ENCODE measurements around the gene VPS37D. TPM values are rescaled to one million over a fixed set of nuclear protein-coding genes. Genes with fewer than 3 reads are reported as not detected.

VPS37D gene
- polyA plus RNA-seq, 4 donors: 7.0 to 18.1 (median 10.6) TPM

DNA sequence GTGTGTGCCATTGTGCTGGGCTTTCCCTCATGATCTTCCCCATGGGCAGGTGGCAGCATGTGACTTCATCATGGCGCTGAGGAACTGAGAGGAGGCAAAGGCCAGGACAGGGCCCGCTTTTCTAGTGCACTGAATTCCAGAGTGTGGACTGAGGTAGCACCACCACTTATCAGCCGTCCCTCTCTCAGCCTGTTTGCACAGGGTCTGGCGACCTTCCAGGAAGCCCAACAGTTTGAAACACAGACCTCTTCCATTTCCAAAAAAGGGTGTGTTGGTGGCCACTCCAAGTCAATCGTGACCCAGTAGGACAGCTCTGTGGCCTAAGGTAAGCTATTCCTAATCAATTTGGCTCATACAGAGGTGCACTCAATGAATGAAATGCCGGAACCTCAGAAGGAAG is 11.2 kb downstream of the VPS37D start:
- no peak for DNase-seq (ENCODE audit: low read depth in 4 of 4, low spot score in 3 of 4)

DNA sequence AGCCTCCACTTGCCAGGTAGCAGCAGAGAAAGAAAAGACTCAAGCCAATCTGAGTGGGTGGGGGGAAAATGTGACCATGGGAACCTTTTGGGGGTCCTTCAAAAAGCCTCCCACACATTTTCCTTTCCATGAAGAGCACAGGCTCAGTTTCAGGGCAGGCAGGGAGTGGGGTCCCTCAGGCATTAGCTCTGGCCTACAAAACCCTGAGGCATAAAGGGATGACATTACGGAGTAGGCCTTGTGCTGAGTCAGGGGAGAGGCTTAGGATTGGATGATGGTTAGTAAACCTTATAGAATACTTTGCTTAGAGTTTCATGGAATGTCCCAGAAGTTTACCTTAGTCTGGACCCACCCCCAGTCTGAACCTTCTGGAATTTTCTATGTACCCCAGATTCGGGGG is 12.1 kb downstream of the VPS37D start:
- DNase-seq (ENCODE audit: low read depth in 4 of 4, low spot score in 3 of 4): no peak

- no peak for DNase-seq (ENCODE audit: low read depth in 4 of 4, low spot score in 3 of 4)
Observed at GRCh38 chr7:73680501-73680900, 12.9 kb downstream of the VPS37D start.

DNA sequence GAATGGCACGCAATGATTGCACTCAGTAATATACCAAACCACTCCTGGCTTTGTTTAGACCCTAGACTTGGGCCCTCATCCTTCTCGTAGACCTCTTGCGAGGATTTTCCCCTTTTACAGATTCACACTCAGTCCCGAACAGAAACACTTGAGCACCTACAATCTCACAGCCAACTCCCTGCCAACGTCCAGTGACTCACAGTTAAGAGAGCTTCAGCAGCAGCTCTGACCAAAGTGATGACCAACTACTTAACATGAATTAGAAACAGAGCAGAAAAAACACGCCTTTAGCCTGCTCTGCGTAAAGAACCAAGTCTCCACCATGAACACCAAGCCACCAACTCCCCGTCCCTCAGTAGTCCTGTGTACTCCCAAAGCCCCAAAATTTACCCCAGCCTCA is 13.4 kb downstream of the VPS37D start:
- DNase-seq (ENCODE audit: low read depth in 4 of 4, low spot score in 3 of 4): no peak

DNA sequence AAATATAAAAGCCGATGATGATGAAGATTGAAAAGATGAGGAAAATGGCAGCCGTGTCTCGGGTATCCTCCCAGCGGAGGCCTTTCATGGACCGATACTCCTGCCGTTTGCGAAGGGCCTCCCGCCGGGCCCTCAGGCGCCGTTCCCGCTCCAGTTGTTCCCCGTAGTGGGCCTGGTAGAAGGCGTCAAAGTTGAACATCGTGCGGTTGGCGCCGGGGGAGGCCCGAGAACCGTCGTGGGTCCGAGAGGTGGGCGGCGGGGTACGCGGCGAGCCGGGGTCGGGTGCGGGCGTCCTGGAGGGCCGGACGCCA is 15.1 kb downstream of the VPS37D start:
- DNase-seq (ENCODE audit: low read depth in 4 of 4, low spot score in 3 of 4): no peak

- peak; percentile 81 to 90 (median 88) for DNase-seq (ENCODE audit: low read depth in 4 of 4, low spot score in 3 of 4)
Observed at GRCh38 chr7:73683056-73683787, 15.6 kb downstream of the VPS37D start, which contains the start of the genes BUD23 and DNAJC30. TSS of gene BUD23 (plus strand) at chr7:73683597. CDS start at chr7:73683626, 29 bp downstream. TSS of gene DNAJC30 (minus strand) at chr7:73683453. CDS start at chr7:73683423, 30 bp downstream.

- no peak for DNase-seq (ENCODE audit: low read depth in 4 of 4, low spot score in 3 of 4)
Observed at GRCh38 chr7:73683788-73684693, 16.4 kb downstream of the VPS37D start.

GRCh38 chr7:73685311-73685710 is 17.7 kb downstream of the VPS37D start:
- DNase-seq (ENCODE audit: low read depth in 4 of 4, low spot score in 3 of 4): no peak

DNA sequence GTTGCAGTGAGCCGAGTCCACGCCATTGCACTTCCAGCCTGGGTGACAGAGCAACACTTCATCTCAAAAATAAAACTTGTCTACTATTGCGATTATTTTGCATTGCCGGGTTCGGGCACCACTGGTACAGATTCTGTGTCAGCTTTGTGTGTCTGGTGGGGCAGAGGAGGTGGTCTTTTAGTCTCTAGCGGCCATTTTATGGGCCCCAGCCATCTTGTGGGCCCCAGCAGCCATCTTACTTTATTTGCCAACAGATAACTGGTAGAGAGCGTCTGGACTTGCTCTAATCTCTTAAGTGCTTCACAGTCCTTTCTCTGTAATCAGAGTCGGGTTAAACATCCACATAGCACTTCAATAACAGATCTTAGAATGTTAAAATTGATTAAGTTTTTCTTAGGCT is 20.7 kb downstream of the VPS37D start:
- DNase-seq (ENCODE audit: low read depth in 4 of 4, low spot score in 3 of 4): no peak

GRCh38 chr7:73690646-73691045 is 23.0 kb downstream of the VPS37D start:
- DNase-seq (ENCODE audit: low read depth in 4 of 4, low spot score in 3 of 4): no peak

GRCh38 chr7:73696372-73696771 is 28.7 kb downstream of the VPS37D start:
- no peak for DNase-seq (ENCODE audit: low read depth in 4 of 4, low spot score in 3 of 4)

GRCh38 chr7:73698410-73698809 is 30.8 kb downstream of the VPS37D start:
- no peak for DNase-seq (ENCODE audit: low read depth in 4 of 4, low spot score in 3 of 4)

- DNase-seq (ENCODE audit: low read depth in 4 of 4, low spot score in 3 of 4): no peak
Observed at GRCh38 chr7:73699370-73700068, 31.9 kb downstream of the VPS37D start.

DNA sequence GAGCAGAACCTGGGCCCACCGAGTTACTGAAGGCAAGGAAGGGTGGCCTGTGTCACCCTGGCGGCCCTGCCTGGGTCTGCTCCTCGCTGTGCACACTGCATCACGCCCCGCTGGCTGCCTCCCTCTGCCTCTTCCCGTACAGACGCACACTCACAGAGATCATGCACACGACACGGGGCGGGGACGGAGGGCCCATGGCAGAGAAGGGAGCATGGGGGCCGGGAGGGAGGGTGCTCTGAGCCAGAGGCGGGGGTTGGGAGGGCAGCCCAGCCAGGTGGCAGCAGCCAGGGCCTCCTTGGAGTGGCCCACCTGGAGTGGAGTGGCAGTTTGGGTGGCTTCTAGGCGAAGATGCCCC is 32.4 kb downstream of the VPS37D start:
- no peak for DNase-seq (ENCODE audit: low read depth in 4 of 4, low spot score in 3 of 4)

- DNase-seq (ENCODE audit: low read depth in 4 of 4, low spot score in 3 of 4): no peak
Observed at GRCh38 chr7:73700581-73701134, 33.0 kb downstream of the VPS37D start.

DNA sequence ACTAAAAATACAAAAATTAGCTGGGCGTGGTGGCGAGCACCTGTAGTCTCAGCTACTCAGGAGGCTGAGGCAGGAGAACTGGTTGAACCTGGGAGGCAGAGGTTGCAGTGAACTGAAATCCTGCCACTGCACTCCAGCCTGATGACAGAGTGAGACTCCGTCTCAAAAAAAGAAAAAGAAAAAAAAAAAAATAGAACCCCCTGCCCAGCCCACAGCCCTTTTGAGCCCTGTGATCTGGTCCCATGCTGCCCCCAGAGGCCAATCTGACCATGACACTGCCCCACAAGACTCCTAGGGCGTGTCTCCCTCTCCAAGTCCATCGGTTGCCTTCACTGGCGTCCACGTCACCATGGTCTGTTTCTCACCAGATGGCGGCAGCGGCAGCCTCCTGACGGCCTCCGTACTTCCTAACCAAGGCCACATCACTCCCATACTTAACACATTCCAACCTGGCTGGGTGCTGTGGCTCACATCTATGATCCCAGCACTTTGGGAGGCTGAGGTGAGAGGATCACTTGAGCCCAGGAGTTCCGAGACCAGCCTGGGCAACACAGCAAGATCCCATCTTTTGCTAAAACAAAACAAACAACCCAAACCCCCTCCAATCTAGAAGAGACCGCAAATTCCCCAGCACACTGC is 33.8 kb downstream of the VPS37D start:
- no peak for DNase-seq (ENCODE audit: low read depth in 4 of 4, low spot score in 3 of 4)

- no peak for DNase-seq (ENCODE audit: low read depth in 4 of 4, low spot score in 3 of 4)
Observed at GRCh38 chr7:73702226-73702625, 34.6 kb downstream of the VPS37D start.

GRCh38 chr7:73702665-73703064 is 35.0 kb downstream of the VPS37D start:
- no peak for DNase-seq (ENCODE audit: low read depth in 4 of 4, low spot score in 3 of 4)

DNA sequence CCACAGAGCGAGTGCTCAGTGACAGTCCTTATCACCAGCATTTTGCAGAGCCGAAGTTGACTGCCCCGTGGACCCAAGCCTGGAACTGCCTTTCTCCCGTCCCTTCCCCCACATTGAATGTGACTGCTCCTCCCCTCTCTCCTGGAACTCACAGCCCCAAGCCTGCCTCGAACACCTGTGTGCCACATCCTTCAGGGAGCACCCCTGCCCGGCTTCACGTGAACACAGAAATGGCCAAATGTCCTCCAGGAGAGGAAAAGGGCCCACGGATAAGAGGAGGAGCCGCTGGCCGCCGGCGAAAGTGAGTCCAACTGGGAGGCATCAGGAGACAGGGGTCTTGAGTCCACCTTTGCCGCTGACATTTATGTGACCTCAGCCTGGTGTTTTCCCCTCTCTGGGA is 35.6 kb downstream of the VPS37D start:
- DNase-seq (ENCODE audit: low read depth in 4 of 4, low spot score in 3 of 4): no peak

Data from left renal pelvis (tissue), 4 donors.